Smooth muscle cell (in vitro differentiated cells): ENCODE results near the gene MPP4. TPM values are rescaled to one million over a fixed set of nuclear protein-coding genes. Genes with fewer than 3 reads are reported as not detected.

Experiments used
- polyA plus RNA-seq: library from polyadenylated mRNA; unstranded; fragments of >200 nt; fragmentation: Nextera tagmentation; extraction: Ambion mirVana; gene quantifications from 2 replicates; pipeline ENCODE4 v1.2.1, GENCODE V29; 2016
- small RNA-seq: library from RNA; depleted of rRNA; stranded (forward); fragments of <200 nt; gene quantifications from one replicate; pipeline ENCODE3, GENCODE V24; 2014
- total RNA-seq: library from RNA; depleted of rRNA; stranded (reverse); fragments of >200 nt; gene quantifications from 2 replicates; pipeline ENCODE4 v1.2.3, GENCODE V29; 2014

The MPP4 gene
- total and polyA plus RNA-seq, 2 experiments from 2014 or later, result 1.8 TPM; not detected in 1

Small RNAs within 50 kb of the gene (small RNA-seq; reads per million reads assigned to genes)
- gene RNU6-651P, result not detected

Other genes starting within 250 kb of the MPP4 start
- gene TRAK2, start 247.2 kb downstream of the MPP4 start, total RNA-seq, result 15.7 and 18.9 TPM in 2 replicates
- gene TRAK2, start 247.2 kb downstream of the MPP4 start, polyA plus RNA-seq, result 6.3 and 6.6 TPM in 2 replicates
- 19.4 and 20.5 TPM in 2 replicates for gene STRADB, start 246.9 kb downstream of the MPP4 start, total RNA-seq
- gene STRADB, start 246.9 kb downstream of the MPP4 start, polyA plus RNA-seq, result 15.8 and 18.8 TPM in 2 replicates
- gene TMEM237, start 55.1 kb downstream of the MPP4 start, total RNA-seq, result 38.3 and 47.4 TPM in 2 replicates
- 23.8 and 25.6 TPM in 2 replicates for gene TMEM237, start 55.1 kb downstream of the MPP4 start, polyA plus RNA-seq
- gene ALS2, start 82.3 kb upstream of the MPP4 start, total RNA-seq, result 22.7 and 24.4 TPM in 2 replicates
- gene ALS2, start 82.3 kb upstream of the MPP4 start, polyA plus RNA-seq, result 9.5 and 11.0 TPM in 2 replicates
- gene CDK15, start 107.9 kb upstream of the MPP4 start, total RNA-seq, result 0.40 and 2.2 TPM in 2 replicates
- gene CDK15, start 107.9 kb upstream of the MPP4 start, polyA plus RNA-seq, result 0.93 and 1.8 TPM in 2 replicates